Measurements from ENCODE around the gene SHISA3. TPM values are rescaled to one million over a fixed set of nuclear protein-coding genes. Genes with fewer than 3 reads are reported as not detected.

Gene SHISA3
- total RNA-seq, 3 donors from 2014 or later, result 0.33 to 3.8 (median 0.73) TPM

DNA sequence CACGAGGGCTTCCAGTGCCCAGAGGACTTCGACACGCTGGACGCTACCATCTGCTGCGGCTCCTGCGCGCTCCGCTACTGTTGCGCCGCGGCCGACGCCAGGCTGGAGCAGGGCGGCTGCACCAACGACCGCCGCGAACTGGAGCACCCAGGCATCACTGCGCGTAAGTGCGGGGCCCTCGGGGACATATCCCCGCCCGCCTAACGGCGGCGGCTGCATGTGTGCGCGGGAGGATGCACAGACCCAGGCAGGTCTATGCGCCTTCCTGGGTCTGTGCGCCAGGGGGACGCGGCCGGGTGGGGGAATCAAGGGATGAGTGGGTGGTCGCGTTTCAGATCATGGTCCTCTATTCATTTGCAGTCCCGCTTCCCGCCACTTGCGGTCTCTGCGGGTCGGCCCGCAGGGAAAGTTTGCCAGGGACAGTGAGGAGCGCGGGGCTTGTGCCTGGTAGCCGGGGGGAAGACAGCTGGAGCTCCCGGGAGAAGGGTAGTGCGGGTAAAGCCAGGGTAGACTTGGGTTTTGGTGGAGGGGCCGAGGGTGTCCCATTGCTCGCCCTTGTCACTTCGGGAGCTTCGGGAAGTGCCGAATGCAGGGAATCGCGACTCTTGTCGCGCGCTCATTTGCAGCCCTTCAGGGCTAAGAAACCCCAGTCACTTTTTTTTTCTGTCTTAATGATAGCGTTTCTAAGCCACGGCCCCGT, 1.0 kb downstream of the SHISA3 start:
- no peak for DNase-seq (ENCODE audit: low spot score in 2 of 2)
- intact Hi-C loops (cut with DNase I; ENCODE audit: low total_unique reads), result no loop called here
- peaks cover 0 to 62% of the 10 kb centered on the region in 2 donors for H3K27me3 ChIP-seq
- no peaks in the 10 kb centered on the region for H3K36me3 ChIP-seq
- TF ChIP-seq, protein P1, sequence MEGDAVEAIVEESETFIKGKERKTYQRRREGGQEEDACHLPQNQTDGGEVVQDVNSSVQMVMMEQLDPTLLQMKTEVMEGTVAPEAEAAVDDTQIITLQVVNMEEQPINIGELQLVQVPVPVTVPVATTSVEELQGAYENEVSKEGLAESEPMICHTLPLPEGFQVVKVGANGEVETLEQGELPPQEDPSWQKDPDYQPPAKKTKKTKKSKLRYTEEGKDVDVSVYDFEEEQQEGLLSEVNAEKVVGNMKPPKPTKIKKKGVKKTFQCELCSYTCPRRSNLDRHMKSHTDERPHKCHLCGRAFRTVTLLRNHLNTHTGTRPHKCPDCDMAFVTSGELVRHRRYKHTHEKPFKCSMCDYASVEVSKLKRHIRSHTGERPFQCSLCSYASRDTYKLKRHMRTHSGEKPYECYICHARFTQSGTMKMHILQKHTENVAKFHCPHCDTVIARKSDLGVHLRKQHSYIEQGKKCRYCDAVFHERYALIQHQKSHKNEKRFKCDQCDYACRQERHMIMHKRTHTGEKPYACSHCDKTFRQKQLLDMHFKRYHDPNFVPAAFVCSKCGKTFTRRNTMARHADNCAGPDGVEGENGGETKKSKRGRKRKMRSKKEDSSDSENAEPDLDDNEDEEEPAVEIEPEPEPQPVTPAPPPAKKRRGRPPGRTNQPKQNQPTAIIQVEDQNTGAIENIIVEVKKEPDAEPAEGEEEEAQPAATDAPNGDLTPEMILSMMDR (IDR thresholded peaks at IDR 0.05), result no peak
- TF ChIP-seq POLR2A (IDR thresholded peaks at IDR 0.05) (no peak), POLR2AphosphoS5 (IDR thresholded peaks at IDR 0.05) (no peak)
- H3K27ac ChIP-seq, result no peak overlapping the region
- peak overlapping the region; percentile 41 to 64 (median 50) for H3K4me3 ChIP-seq
- no peaks in the 10 kb centered on the region for H3K9me3 ChIP-seq
- H3K4me1 ChIP-seq, result no peaks in the 10 kb centered on the region

DNA sequence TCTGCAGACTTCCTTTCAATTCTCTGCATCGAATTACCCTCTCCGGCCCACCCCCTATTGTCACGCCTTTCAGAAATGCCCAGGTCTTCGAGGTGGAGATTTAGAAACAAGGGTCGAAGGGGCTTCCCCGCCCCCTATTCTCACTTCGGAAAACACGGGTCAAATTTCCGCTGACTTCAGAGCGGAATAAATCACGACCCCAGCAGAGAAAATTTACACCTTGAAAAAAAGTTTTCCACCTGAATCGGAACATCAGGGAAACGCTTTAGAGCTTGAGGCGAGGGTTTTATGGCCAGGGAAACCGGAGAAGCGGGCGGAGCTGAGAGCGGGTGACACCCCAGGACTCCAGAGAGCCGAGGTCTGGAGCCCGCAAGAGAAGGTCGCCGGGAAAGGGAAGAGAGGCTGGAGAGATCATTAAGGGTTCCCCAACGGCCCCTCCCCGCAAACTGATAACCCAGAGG, 1.6 kb downstream of the SHISA3 start:
- intact Hi-C loops (cut with DNase I; ENCODE audit: low total_unique reads), result no loop called here
- Histone ChIP-seq H3K36me3 (no peaks in the 10 kb centered on the region), H3K27ac (no peak overlapping the region), H3K4me1 (no peaks in the 10 kb centered on the region), H3K9me3 (no peaks in the 10 kb centered on the region), H3K4me3 (peak overlapping the region; percentile 41 to 64 (median 50)), H3K27me3 (peaks cover 0 to 64% of the 10 kb centered on the region in 2 donors)
- TF ChIP-seq POLR2A (IDR thresholded peaks at IDR 0.05) (no peak), POLR2AphosphoS5 (IDR thresholded peaks at IDR 0.05) (no peak)
- TF ChIP-seq, protein P1 (IDR thresholded peaks at IDR 0.05), result no peak
- DNase-seq (ENCODE audit: low spot score in 2 of 2), result no peak

DNA sequence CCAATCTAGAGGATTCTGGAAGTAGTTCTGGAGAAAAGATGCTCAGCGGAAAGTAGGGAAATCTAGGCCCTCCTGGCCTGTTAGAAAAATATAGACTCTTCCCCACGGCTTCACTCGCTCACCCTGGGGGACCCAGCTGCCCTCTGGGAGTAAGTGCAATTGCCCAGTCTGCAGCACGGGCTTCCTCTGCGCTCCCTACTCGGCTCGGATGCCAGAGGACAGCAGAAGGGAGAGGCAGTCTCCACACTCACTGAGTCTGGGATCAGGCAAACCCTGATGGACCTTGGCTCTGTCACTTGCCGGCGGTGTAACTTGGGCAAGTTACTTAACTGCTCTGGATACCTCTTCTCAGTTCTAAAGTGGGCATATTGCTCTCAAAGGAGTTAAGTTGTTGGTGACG, 2.1 kb downstream of the SHISA3 start:
- Histone ChIP-seq H3K9me3 (no peaks in the 10 kb centered on the region), H3K36me3 (no peaks in the 10 kb centered on the region), H3K4me3 (no peak overlapping the region), H3K27me3 (peaks cover 0 to 67% of the 10 kb centered on the region in 2 donors), H3K27ac (no peak overlapping the region), H3K4me1 (no peaks in the 10 kb centered on the region)
- no peak for DNase-seq (ENCODE audit: low spot score in 2 of 2)
- intact Hi-C loops (cut with DNase I; ENCODE audit: low total_unique reads), result no loop called here
- TF ChIP-seq POLR2AphosphoS5 (IDR thresholded peaks at IDR 0.05), result no peak
- TF ChIP-seq, protein P1 (IDR thresholded peaks at IDR 0.05), result no peak
- no peak for TF ChIP-seq POLR2A (IDR thresholded peaks at IDR 0.05)

DNA sequence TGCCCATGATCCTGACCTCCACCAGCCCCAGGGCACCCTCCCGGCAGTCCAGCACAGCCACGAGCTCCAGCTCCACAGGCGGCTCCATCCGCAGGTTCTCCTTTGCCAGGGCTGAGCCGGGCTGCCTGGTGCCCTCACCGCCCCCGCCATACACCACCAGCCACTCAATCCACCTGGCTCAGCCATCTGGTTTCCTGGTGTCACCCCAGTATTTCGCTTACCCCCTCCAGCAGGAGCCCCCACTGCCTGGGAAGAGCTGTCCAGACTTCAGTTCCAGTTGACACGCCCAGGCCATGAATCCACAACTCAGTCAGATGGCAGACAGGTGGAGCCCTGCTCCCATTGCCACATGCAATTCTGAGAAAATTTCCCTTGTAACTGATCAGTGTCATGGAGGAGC, 3.9 kb downstream of the SHISA3 start:
- no peak for DNase-seq (ENCODE audit: low spot score in 2 of 2)
- TF ChIP-seq, protein P1 (IDR thresholded peaks at IDR 0.05), result no peak
- TF ChIP-seq POLR2AphosphoS5 (IDR thresholded peaks at IDR 0.05) (no peak), POLR2A (IDR thresholded peaks at IDR 0.05) (no peak)
- no peaks in the 10 kb centered on the region for H3K4me1 ChIP-seq
- no peaks in the 10 kb centered on the region for H3K9me3 ChIP-seq
- no peak overlapping the region for H3K27ac ChIP-seq
- no peak overlapping the region for H3K4me3 ChIP-seq
- H3K27me3 ChIP-seq, result peaks cover 0 to 57% of the 10 kb centered on the region in 2 donors
- no peaks in the 10 kb centered on the region for H3K36me3 ChIP-seq
- intact Hi-C loops (cut with DNase I; ENCODE audit: low total_unique reads), result no loop called here

DNA sequence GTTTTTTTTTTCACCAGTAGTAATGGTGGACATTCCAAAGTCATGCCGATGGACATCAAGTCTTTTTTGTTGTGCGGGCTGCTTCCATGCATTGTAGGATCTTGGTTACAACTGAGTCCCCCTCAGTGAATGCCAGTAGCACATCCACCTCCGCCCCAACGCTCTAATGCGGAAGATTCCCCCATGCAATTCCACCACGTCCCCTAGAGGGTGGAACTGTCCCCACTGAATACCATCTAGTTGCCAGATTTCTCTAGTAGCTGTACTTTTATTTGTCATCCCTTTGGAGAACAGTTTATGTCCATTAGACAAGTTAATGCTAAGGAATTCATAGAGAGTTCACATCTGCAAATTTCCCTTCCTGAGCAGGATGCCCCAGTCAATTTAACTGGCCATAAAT, 6.7 kb downstream of the SHISA3 start:
- intact Hi-C loops (cut with DNase I; ENCODE audit: low total_unique reads), result no loop called here
- DNase-seq (ENCODE audit: low spot score in 2 of 2), result no peak
- Histone ChIP-seq H3K9me3 (no peaks in the 10 kb centered on the region), H3K27ac (no peak overlapping the region), H3K27me3 (peaks cover 0 to 31% of the 10 kb centered on the region in 2 donors), H3K4me1 (no peaks in the 10 kb centered on the region), H3K4me3 (no peak overlapping the region), H3K36me3 (no peaks in the 10 kb centered on the region)
- TF ChIP-seq, protein P1 (IDR thresholded peaks at IDR 0.05), result no peak
- TF ChIP-seq POLR2A (IDR thresholded peaks at IDR 0.05), result no peak
- no peak for TF ChIP-seq POLR2AphosphoS5 (IDR thresholded peaks at IDR 0.05)
